Memory B cell (primary cell): ENCODE data around the gene CCL17.
A peak's percentile ranks its signal among the peaks of the same experiment; 100 is the strongest.
"Not testable (repeated sequence)": the region's sequence is repeated elsewhere in the genome, so short reads cannot be mapped to it uniquely, and the experiment has no call there.

Source experiments
- ATAC-seq: fragments of 150-1000 bp; cut with Tn5 transposase; 2 replicates; pipeline ENCODE4 v1.10.0; 2021; ENCODE audit warnings: low read depth, mild to moderate bottlenecking, moderate library complexity
- DNase-seq, 2 donors: peaks; one replicate each; pipeline ENCODE4 v3.0.0; 2022; ENCODE audit warnings: low spot score in 2 of 2
- H3K27ac Mint-ChIP-seq: one replicate; pipeline ENCODE4 v1.8.0; 2022; ENCODE audit warnings: mild to moderate bottlenecking, moderate library complexity, mixed read lengths
- H3K27me3 Mint-ChIP-seq: one replicate; pipeline ENCODE4 v1.8.0; 2022; ENCODE audit warnings: mixed read lengths
- H3K36me3 Mint-ChIP-seq: one replicate; pipeline ENCODE4 v1.8.0; 2022; ENCODE audit warnings: mild to moderate bottlenecking, mixed read lengths
- H3K4me1 Mint-ChIP-seq: one replicate; pipeline ENCODE4 v1.8.0; 2022; ENCODE audit warnings: mixed read lengths
- H3K4me3 Mint-ChIP-seq: one replicate; pipeline ENCODE4 v1.8.0; 2022; ENCODE audit warnings: mild to moderate bottlenecking, moderate library complexity, mixed read lengths
- H3K9me3 Mint-ChIP-seq: one replicate; pipeline ENCODE4 v1.8.0; 2022; ENCODE audit warnings: mixed read lengths

Gene CCL17

DNA sequence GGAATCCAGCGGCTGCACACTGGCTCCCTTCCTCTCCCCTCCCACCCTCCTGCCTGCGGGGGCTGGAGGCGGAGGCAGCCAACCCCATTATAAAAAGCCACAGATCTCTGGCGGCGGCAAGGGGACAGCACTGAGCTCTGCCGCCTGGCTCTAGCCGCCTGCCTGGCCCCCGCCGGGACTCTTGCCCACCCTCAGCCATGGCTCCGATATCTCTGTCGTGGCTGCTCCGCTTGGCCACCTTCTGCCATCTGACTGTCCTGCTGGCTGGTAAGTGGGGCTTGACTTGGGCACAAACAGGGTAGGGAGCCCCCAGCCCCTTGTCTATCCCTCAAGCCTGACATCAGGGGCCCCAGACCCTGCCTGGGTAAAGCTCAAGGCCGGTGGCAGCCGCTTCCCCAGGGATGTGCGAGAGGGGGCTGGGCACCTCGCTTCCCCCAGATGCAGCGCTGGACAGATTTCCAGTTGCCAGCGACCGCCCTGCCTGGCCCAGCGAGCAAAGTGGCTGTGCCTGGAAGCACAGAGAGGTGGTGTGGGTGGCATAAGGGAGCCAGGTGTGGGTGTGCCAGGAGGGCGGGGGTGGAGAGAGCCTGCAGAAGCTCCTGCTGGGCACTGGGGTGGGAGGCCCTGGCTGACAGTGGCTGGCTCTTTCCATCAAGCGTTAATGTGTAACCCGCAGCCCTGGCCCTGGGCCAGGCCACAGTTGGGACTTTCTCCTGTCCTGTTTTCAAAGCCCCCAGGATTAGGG lies 32.0 kb upstream of the CCL17 start, which contains the start of gene CX3CL1:
TSS of gene CX3CL1 (plus strand) at position 119 of the 745 bp plus-strand sequence. CDS start at position 198, 79 bp downstream.
- Mint-ChIP-seq H3K4me3 (no peak within 1 kb of the TSS), H3K9me3 (no peaks in the 10 kb centered on the region), H3K27ac (no peak within 1 kb of the TSS), H3K4me1 (peaks cover 13% of the 10 kb centered on the region), H3K27me3 (peaks cover 2% of the 10 kb centered on the region), H3K36me3 (no peaks in the 10 kb centered on the region)
- DNase-seq, result no peak
- ATAC-seq, result no peak

DNA sequence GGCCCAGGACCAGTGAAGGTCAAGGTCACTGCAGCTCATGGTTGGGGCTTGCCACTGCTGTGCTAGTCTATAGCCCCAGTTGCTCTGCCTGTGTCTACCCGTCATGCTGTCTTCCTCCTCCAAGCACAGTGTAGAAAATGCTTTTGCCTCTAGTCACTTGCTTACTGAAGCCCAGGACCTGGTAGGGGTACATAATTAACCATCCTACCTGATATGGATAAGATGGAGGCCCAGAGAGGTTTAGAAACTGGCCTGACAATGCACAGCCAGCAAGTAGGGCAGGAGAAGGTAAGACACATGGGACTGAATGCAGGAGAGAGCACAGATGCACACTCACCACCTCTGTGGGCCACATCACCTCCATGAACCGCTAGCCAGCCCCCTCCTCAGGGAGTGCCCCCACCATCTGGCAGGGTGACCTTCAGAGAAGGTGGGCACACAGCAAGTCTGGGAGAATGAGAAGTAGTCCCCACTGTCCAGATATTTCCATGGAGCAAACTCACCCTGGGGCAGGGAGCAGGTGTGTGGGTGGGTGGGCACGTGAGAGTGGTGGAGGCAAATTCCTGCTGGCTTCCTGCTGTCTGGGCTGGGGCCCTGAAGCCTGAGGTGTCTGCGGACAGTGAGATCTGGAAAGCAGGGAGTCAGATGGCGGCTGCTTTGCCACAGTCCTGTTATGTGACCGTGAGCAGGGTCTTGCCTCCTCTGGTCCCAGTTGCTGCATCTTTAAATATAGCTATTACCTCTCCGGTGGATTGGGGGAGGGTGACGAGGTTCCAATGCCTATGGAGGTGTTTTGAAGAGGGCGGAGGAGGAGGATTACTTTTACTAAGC lies 31.2 kb upstream of the CCL17 start:
- H3K4me1 Mint-ChIP-seq, result peaks cover 18% of the 10 kb centered on the region
- H3K27ac Mint-ChIP-seq, result no peak overlapping the region
- H3K36me3 Mint-ChIP-seq, result no peaks in the 10 kb centered on the region
- H3K4me3 Mint-ChIP-seq, result no peak overlapping the region
- no peaks in the 10 kb centered on the region for H3K27me3 Mint-ChIP-seq
- DNase-seq, result no peak
- no peak for ATAC-seq
- H3K9me3 Mint-ChIP-seq, result no peaks in the 10 kb centered on the region

DNA sequence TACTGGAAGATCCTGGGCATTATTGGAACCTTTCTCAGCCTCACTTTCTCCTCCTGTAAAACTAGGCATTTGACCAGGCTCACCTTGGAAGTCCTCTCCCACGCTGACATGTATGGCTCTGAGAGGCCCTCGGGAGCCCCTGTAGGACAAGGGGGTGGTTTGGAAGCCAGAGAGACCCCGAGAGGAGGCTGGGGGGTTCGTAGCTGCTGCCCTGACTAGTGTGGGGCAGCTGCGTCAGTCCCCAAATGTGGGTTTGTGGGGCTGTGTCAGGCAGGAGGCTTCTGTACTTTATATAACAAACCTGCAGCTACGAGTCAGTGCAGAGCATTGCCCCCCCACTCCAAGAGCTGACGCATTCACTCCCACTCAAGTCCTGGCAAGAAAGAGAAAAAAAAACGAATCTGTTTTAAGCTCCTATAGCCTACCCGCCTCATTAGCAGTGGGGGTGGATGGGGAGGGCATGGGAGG lies 30.5 kb upstream of the CCL17 start:
- H3K9me3 Mint-ChIP-seq, result no peaks in the 10 kb centered on the region
- no peak for DNase-seq
- no peak overlapping the region for H3K4me3 Mint-ChIP-seq
- H3K4me1 Mint-ChIP-seq, result peaks cover 18% of the 10 kb centered on the region
- no peak for ATAC-seq
- no peak overlapping the region for H3K27ac Mint-ChIP-seq
- H3K36me3 Mint-ChIP-seq, result no peaks in the 10 kb centered on the region
- H3K27me3 Mint-ChIP-seq, result no peaks in the 10 kb centered on the region

DNA sequence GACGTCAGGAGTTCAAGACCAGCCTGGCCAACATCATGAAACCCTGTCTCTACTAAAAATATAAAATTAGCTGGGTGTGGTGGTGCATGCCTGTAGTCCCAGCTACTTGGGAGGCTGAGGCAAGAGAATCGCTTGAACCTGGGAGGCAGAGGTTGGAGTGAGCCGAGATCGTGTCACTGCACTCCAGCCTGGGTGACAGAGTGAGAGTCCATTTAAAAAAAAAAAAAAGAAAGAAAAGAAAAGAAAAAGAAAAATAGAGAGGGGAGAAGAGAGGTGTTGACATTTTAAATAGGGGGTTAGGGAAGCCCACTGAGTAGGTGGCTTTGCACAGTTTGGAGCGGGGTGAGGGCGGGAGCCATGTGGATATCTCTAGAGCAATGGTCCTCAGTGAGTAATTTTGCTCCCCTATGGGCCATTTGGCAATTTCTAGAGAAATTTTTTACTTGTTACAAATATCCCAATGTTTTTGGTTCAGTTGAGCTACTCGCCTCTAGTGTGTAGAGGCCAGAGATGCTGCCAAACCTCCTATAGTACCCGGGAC lies 29.6 kb upstream of the CCL17 start:
- not testable (repeated sequence) for H3K36me3 Mint-ChIP-seq, H3K27ac Mint-ChIP-seq, ATAC-seq, DNase-seq, H3K27me3 Mint-ChIP-seq, H3K4me3 Mint-ChIP-seq, H3K9me3 Mint-ChIP-seq
- peaks cover 18% of the 10 kb centered on the region for H3K4me1 Mint-ChIP-seq

DNA sequence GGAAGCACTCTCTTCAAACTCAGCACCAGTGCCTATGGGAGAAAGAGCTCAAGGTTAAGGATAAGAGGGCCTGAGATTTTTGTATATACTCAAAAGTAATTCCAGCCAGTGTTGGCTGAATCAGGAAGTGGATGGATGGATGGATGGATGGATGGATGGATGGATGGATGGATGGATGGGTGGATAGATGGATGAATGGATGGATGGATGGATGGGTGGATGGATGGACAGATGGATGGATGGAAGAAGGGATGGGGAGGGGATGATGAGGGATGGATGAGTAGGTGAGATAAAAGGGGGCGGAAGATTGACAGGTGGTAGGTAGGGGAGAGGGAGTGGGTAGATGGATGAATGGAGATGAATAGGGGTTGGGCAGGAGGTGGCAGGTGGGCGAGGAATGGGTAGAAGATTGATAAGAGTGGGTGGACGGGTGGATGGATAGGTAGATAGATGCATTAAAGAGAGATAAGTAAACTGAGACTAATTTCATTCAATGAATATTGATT lies 28.2 kb upstream of the CCL17 start:
- H3K27me3 Mint-ChIP-seq, result no peaks in the 10 kb centered on the region
- H3K4me1 Mint-ChIP-seq, result peaks cover 26% of the 10 kb centered on the region
- peak overlapping the region; percentile 81 for H3K27ac Mint-ChIP-seq
- no peak for DNase-seq
- no peaks in the 10 kb centered on the region for H3K9me3 Mint-ChIP-seq
- no peaks in the 10 kb centered on the region for H3K36me3 Mint-ChIP-seq
- ATAC-seq, result no peak
- no peak overlapping the region for H3K4me3 Mint-ChIP-seq

DNA sequence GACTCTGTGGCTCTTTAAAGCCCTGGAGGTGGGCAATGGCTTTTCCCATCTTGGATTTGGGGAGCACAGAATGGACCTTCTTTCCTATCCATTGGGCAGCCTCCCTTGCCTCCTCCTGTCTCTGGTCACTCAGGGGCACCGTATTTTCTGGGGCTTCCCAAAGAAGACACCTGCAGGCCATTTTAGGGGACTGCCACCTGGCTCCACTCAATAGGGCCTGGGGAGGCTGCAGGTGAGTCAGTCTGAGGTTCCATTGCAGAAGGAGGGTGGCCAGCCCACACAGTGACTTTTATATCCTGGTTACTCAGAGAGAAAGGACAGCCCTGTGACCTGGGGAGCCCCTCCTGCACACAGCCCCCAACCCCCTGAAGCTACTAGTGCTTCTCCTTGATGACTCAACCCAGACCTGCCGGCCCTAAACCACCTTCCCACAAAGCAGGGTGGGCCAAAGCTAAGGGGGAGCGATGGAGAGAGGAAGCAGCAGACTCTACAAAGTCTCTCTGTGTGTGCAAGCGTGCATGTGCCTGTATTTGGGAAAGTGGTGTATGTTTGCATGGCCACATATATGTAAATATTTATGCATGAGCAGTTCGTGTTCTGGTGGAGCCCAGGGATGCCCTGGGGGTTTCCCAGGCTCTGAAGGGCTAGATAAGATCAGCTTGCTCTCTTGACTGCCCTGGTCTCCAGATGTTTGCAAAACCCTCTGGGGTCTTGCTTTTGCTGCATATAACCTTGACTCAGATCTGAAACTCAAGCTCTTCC lies 27.3 kb upstream of the CCL17 start:
- H3K4me3 Mint-ChIP-seq, result no peak overlapping the region
- ATAC-seq (peak; percentile 91), DNase-seq (peak in 1 of 2 donors; percentile 21)

DNA sequence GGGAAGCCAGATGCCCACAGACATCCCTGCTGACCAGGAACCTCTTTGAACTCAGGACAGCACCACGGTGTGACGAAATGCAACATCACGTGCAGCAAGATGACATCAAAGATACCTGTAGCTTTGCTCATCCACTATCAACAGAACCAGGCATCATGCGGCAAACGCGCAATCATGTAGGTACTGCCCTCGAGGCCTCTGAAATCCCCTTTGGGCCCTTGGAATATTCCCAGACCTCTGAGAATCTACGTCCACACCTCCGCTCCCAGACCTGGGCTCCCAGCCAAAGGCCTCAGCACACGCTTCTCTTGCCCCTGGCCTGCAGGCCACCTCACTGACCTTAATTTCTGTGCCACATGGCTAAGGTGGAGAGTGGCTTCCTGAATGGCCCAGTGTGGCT lies 25.0 kb upstream of the CCL17 start:
- Mint-ChIP-seq H3K4me1 (peaks cover 46% of the 10 kb centered on the region), H3K27me3 (no peaks in the 10 kb centered on the region), H3K9me3 (no peaks in the 10 kb centered on the region), H3K36me3 (no peaks in the 10 kb centered on the region), H3K4me3 (no peak overlapping the region), H3K27ac (no peak overlapping the region)
- no peak for DNase-seq
- ATAC-seq, result no peak

More for the DNA sequence above, 27.3 kb upstream of the CCL17 start:
- Mint-ChIP-seq H3K9me3 (no peaks in the 10 kb centered on the region), H3K27ac (peak overlapping the region; percentile 81), H3K36me3 (no peaks in the 10 kb centered on the region), H3K27me3 (no peaks in the 10 kb centered on the region), H3K4me1 (peaks cover 30% of the 10 kb centered on the region)

DNA sequence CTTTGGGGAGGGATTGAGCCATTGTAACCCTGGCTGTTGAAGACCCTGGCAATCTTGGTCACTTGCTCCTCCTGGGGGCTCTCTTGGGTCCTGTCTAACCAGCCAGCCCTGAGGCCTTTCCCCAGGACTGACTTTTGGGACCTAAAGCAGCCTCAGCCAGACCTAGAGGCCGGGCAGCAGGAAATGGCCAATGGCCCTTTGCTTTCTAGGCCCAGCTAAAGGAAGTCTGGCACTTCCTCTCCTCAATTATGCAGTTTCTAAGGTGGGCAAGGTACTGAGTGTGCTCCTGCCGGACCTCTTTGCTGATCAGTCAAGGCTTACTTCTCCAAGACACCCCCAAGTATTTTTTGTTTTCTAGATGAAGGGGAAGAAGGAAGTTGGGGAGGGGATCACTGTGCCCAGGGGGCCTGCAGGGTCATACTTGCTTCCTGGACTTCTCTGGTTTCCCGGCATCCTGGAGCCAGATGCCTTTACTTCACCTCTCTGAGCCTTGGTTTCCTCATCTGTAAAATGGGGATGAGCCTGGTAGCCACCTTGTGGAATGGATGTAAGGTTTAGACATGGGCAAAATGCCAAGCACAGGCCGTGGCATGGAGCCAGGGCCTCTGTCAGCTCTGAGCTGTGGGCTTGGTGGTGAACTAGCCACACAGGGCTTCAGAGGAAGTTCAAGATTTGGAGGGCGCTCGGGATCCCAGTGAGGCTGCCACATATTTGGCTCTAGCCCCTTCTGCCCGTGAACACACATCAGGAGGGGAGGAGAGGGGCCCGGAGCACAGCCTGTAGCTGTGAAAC lies 23.7 kb upstream of the CCL17 start:
- no peak for ATAC-seq
- peak overlapping the region; percentile 53 for H3K27ac Mint-ChIP-seq
- H3K27me3 Mint-ChIP-seq, result no peaks in the 10 kb centered on the region
- no peaks in the 10 kb centered on the region for H3K36me3 Mint-ChIP-seq
- peaks cover 53% of the 10 kb centered on the region for H3K4me1 Mint-ChIP-seq
- H3K9me3 Mint-ChIP-seq, result no peaks in the 10 kb centered on the region
- no peak overlapping the region for H3K4me3 Mint-ChIP-seq
- DNase-seq, result no peak

DNA sequence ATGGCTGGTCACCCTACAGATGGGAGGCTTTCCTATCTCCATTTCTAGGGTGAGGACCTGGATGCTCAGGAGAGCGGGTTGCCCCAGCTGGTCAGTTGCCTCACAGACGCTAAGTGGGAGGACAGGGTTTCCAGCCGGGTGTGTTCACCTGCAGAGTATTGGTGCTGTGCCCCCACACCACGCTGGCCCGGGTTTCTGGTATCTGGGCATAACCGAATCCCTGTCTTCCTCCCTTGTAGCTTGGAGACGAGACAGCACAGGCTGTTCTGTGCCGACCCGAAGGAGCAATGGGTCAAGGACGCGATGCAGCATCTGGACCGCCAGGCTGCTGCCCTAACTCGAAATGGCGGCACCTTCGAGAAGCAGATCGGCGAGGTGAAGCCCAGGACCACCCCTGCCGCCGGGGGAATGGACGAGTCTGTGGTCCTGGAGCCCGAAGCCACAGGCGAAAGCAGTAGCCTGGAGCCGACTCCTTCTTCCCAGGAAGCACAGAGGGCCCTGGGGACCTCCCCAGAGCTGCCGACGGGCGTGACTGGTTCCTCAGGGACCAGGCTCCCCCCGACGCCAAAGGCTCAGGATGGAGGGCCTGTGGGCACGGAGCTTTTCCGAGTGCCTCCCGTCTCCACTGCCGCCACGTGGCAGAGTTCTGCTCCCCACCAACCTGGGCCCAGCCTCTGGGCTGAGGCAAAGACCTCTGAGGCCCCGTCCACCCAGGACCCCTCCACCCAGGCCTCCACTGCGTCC lies 22.6 kb upstream of the CCL17 start:
- Mint-ChIP-seq H3K27ac (peak overlapping the region; percentile 53), H3K36me3 (no peaks in the 10 kb centered on the region), H3K4me3 (no peak overlapping the region), H3K27me3 (no peaks in the 10 kb centered on the region), H3K9me3 (no peaks in the 10 kb centered on the region), H3K4me1 (peaks cover 49% of the 10 kb centered on the region)
- DNase-seq (no peak), ATAC-seq (no peak)

DNA sequence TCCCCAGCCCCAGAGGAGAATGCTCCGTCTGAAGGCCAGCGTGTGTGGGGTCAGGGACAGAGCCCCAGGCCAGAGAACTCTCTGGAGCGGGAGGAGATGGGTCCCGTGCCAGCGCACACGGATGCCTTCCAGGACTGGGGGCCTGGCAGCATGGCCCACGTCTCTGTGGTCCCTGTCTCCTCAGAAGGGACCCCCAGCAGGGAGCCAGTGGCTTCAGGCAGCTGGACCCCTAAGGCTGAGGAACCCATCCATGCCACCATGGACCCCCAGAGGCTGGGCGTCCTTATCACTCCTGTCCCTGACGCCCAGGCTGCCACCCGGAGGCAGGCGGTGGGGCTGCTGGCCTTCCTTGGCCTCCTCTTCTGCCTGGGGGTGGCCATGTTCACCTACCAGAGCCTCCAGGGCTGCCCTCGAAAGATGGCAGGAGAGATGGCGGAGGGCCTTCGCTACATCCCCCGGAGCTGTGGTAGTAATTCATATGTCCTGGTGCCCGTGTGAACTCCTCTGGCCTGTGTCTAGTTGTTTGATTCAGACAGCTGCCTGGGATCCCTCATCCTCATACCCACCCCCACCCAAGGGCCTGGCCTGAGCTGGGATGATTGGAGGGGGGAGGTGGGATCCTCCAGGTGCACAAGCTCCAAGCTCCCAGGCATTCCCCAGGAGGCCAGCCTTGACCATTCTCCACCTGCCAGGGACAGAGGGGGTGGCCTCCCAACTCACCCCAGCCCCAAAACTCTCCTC lies 21.9 kb upstream of the CCL17 start:
- Mint-ChIP-seq H3K27ac (peak overlapping the region; percentile 81), H3K36me3 (no peaks in the 10 kb centered on the region), H3K27me3 (no peaks in the 10 kb centered on the region), H3K4me1 (peaks cover 47% of the 10 kb centered on the region), H3K4me3 (no peak overlapping the region), H3K9me3 (no peaks in the 10 kb centered on the region)
- DNase-seq (no peak), ATAC-seq (no peak)

DNA sequence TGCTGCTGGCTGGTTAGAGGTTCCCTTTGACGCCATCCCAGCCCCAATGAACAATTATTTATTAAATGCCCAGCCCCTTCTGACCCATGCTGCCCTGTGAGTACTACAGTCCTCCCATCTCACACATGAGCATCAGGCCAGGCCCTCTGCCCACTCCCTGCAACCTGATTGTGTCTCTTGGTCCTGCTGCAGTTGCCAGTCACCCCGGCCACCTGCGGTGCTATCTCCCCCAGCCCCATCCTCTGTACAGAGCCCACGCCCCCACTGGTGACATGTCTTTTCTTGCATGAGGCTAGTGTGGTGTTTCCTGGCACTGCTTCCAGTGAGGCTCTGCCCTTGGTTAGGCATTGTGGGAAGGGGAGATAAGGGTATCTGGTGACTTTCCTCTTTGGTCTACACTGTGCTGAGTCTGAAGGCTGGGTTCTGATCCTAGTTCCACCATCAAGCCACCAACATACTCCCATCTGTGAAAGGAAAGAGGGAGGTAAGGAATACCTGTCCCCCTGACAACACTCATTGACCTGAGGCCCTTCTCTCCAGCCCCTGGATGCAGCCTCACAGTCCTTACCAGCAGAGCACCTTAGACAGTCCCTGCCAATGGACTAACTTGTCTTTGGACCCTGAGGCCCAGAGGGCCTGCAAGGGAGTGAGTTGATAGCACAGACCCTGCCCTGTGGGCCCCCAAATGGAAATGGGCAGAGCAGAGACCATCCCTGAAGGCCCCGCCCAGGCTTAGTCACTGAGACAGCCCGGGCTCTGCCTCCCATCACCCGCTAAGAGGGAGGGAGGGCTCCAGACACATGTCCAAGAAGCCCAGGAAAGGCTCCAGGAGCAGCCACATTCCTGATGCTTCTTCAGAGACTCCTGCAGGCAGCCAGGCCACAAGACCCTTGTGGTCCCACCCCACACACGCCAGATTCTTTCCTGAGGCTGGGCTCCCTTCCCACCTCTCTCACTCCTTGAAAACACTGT lies 21.0 kb upstream of the CCL17 start:
- Mint-ChIP-seq H3K36me3 (no peaks in the 10 kb centered on the region), H3K27ac (peak overlapping the region; percentile 81), H3K27me3 (no peaks in the 10 kb centered on the region), H3K9me3 (no peaks in the 10 kb centered on the region), H3K4me1 (peaks cover 50% of the 10 kb centered on the region), H3K4me3 (peak overlapping the region; percentile 35)
- ATAC-seq (no peak), DNase-seq (no peak)
